ENCODE measurements around the gene ENKD1. TPM values are rescaled to one million over a fixed set of nuclear protein-coding genes. Genes with fewer than 3 reads are reported as not detected.

Gene ENKD1
- total RNA-seq, 1 donor from 2014 or later = 24.0 TPM

GRCh38 chr16:67709050-67709449, 42.5 kb upstream of the ENKD1 start:
- H3K36me3 ChIP-seq (ENCODE audit: control insufficient read depth, insufficient read depth, low read length) = no peaks in the 10 kb centered on the region

GRCh38 chr16:67708368-67708771, 41.8 kb upstream of the ENKD1 start:
- DNase-seq (ENCODE audit: low read depth) = no peak
- no peak for TF ChIP-seq CTCF (IDR thresholded peaks at IDR 0.05; ENCODE audit: insufficient read depth, low read length, poor library complexity, severe bottlenecking)

More at GRCh38 chr16:67709050-67709449, 42.5 kb upstream of the ENKD1 start:
- Histone ChIP-seq H3K27me3 (ENCODE audit: control insufficient read depth, insufficient read depth, low read length) (no peaks in the 10 kb centered on the region), H3K4me3 (ENCODE audit: low read depth, low read length) (no peak overlapping the region)
- no peak for DNase-seq (ENCODE audit: low read depth)
- no peak for TF ChIP-seq CTCF (IDR thresholded peaks at IDR 0.05; ENCODE audit: insufficient read depth, low read length, poor library complexity, severe bottlenecking)

GRCh38 chr16:67707790-67708189, 41.2 kb upstream of the ENKD1 start:
- H3K36me3 ChIP-seq (ENCODE audit: control insufficient read depth, insufficient read depth, low read length) = no peaks in the 10 kb centered on the region
- no peak for TF ChIP-seq CTCF (IDR thresholded peaks at IDR 0.05; ENCODE audit: insufficient read depth, low read length, poor library complexity, severe bottlenecking)
- DNase-seq (ENCODE audit: low read depth) = no peak
- no peaks in the 10 kb centered on the region for H3K27me3 ChIP-seq (ENCODE audit: control insufficient read depth, insufficient read depth, low read length)
- no peak overlapping the region for H3K4me3 ChIP-seq (ENCODE audit: low read depth, low read length)

More at GRCh38 chr16:67708368-67708771, 41.8 kb upstream of the ENKD1 start:
- Histone ChIP-seq H3K36me3 (ENCODE audit: control insufficient read depth, insufficient read depth, low read length) (no peaks in the 10 kb centered on the region), H3K4me3 (ENCODE audit: low read depth, low read length) (no peak overlapping the region), H3K27me3 (ENCODE audit: control insufficient read depth, insufficient read depth, low read length) (no peaks in the 10 kb centered on the region)

- no peak for DNase-seq (ENCODE audit: low read depth)
- Histone ChIP-seq H3K27me3 (ENCODE audit: control insufficient read depth, insufficient read depth, low read length) (no peaks in the 10 kb centered on the region), H3K4me3 (ENCODE audit: low read depth, low read length) (no peak overlapping the region), H3K36me3 (ENCODE audit: control insufficient read depth, insufficient read depth, low read length) (no peaks in the 10 kb centered on the region)
- TF ChIP-seq CTCF (IDR thresholded peaks at IDR 0.05; ENCODE audit: insufficient read depth, low read length, poor library complexity, severe bottlenecking) = no peak
These were observed 40.7 kb upstream of the ENKD1 start for GRCh38 chr16:67707210-67707609.

- no peak for DNase-seq (ENCODE audit: low read depth)
- Histone ChIP-seq H3K4me3 (ENCODE audit: low read depth, low read length) (no peak overlapping the region), H3K36me3 (ENCODE audit: control insufficient read depth, insufficient read depth, low read length) (no peaks in the 10 kb centered on the region), H3K27me3 (ENCODE audit: control insufficient read depth, insufficient read depth, low read length) (no peaks in the 10 kb centered on the region)
- TF ChIP-seq CTCF (IDR thresholded peaks at IDR 0.05; ENCODE audit: insufficient read depth, low read length, poor library complexity, severe bottlenecking) = no peak
These were observed 37.6 kb upstream of the ENKD1 start for GRCh38 chr16:67704110-67704509.

GRCh38 chr16:67703626-67704025, 37.1 kb upstream of the ENKD1 start:
- H3K36me3 ChIP-seq (ENCODE audit: control insufficient read depth, insufficient read depth, low read length) = no peaks in the 10 kb centered on the region
- no peak for DNase-seq (ENCODE audit: low read depth)
- H3K27me3 ChIP-seq (ENCODE audit: control insufficient read depth, insufficient read depth, low read length) = no peaks in the 10 kb centered on the region
- TF ChIP-seq CTCF (IDR thresholded peaks at IDR 0.05; ENCODE audit: insufficient read depth, low read length, poor library complexity, severe bottlenecking) = no peak
- no peak overlapping the region for H3K4me3 ChIP-seq (ENCODE audit: low read depth, low read length)

Measured in kidney epithelial cell (primary cell).